A673 (cell line): Measurements from ENCODE around the gene THBD. TPM values are rescaled to one million over a fixed set of nuclear protein-coding genes. Genes with fewer than 3 reads are reported as not detected.

Experiments
- BruUV-seq: library from RNA; stranded (reverse); fragments of 400-500 nt; replicated peaks from 2 replicates; lab custom pipeline; 2021; lab: Mats Ljungman, UMichigan
- CTCF ChIA-PET: fragments of 300-600 bp; sonication (Branson Sonifier 250); formaldehyde crosslinking; loops from one replicate; lab custom pipeline; 2022; ENCODE audit warnings: antibody characterized with exemption; lab: Charles Lee
- POLR2A ChIA-PET: fragments of 300-600 bp; sonication (Branson Sonifier 250); formaldehyde crosslinking; loops from one replicate; lab custom pipeline; 2022; ENCODE audit warnings: antibody characterized with exemption; ENCODE audit not compliant: low non-redundant PET; lab: Charles Lee
- DNase-seq: peaks from one replicate; pipeline ENCODE4 v3.0.0-alpha.2; 2015; ENCODE audit warnings: low spot score
- H3K27ac ChIP-seq: fragments of 200-600 bp; sonication (generic); 2 replicates; pipeline ENCODE4 v1.5.1; 2016; ENCODE audit warnings: mixed run types, low read depth, mild to moderate bottlenecking, mixed read lengths, antibody characterized with exemption, low read length; ENCODE audit not compliant: poor library complexity, severe bottlenecking
- H3K27me3 ChIP-seq: fragments of 200-600 bp; sonication (generic); replicated peaks from 2 replicates; pipeline ENCODE4 v1.6.1; 2017; ENCODE audit warnings: mixed run types, low read depth, mild to moderate bottlenecking, mixed read lengths, antibody characterized with exemption, low read length; ENCODE audit not compliant: insufficient read depth, poor library complexity
- H3K36me3 ChIP-seq: fragments of 200-600 bp; sonication (generic); 2 replicates; pipeline ENCODE4 v1.6.1; 2016; ENCODE audit warnings: mixed run types, mild to moderate bottlenecking, mixed read lengths, antibody characterized with exemption, low read length; ENCODE audit not compliant: insufficient read depth, poor library complexity, severe bottlenecking
- H3K4me1 ChIP-seq: fragments of 200-600 bp; sonication (generic); 2 replicates; pipeline ENCODE4 v1.6.1; 2017; ENCODE audit warnings: mixed run types, mild to moderate bottlenecking, mixed read lengths, antibody characterized with exemption, low read length; ENCODE audit not compliant: insufficient read depth, poor library complexity, severe bottlenecking
- H3K4me3 ChIP-seq: fragments of 200-600 bp; sonication (generic); 2 replicates; pipeline ENCODE4 v1.5.1; 2016; ENCODE audit warnings: low read depth, mixed run types, mild to moderate bottlenecking, mixed read lengths, low read length; ENCODE audit not compliant: poor library complexity, severe bottlenecking
- H3K9me3 ChIP-seq: fragments of 200-600 bp; sonication (generic); 2 replicates; pipeline ENCODE4 v1.6.1; 2016; ENCODE audit warnings: mixed run types, low read depth, mild to moderate bottlenecking, mixed read lengths, antibody characterized with exemption, low read length; ENCODE audit not compliant: poor library complexity, severe bottlenecking
- EZH2 ChIP-seq: fragments of 200-600 bp; sonication (generic); IDR thresholded peaks from 2 replicates; pipeline ENCODE4 v1.6.1; 2017; ENCODE audit warnings: borderline replicate concordance, low read depth, mild to moderate bottlenecking, mixed read lengths, antibody characterized with exemption, low read length; ENCODE audit not compliant: poor library complexity, severe bottlenecking
- intact Hi-C: fragments of 100-400 bp; cut with micrococcal nuclease; formaldehyde crosslinking; loops from one replicate; pipeline ENCODE4 v1.10.0; 2022; ENCODE audit not compliant: unreplicated experiment
- total RNA-seq: library from RNA; stranded (reverse); gene quantifications from 2 replicates; pipeline ENCODE4 v1.2.3, GENCODE V29; 2021
- TF ChIP-seq, protein P1 (sequence below): fragments of 300-800, 200-600 bp; sonication (generic); conservative IDR thresholded peaks from 2 replicates; pipeline ENCODE4 v1.5.1; 2017; ENCODE audit warnings: low read depth, mild to moderate bottlenecking, antibody characterized with exemption, low read length, moderate library complexity, mixed read lengths

Gene THBD
- total RNA-seq, 1 experiment from 2014 or later = not detected

- H3K27me3 ChIP-seq = no peaks in the 10 kb centered on the region
- H3K27ac ChIP-seq = no peak overlapping the region
- no peak for TF ChIP-seq EZH2
- TF ChIP-seq, protein P1, sequence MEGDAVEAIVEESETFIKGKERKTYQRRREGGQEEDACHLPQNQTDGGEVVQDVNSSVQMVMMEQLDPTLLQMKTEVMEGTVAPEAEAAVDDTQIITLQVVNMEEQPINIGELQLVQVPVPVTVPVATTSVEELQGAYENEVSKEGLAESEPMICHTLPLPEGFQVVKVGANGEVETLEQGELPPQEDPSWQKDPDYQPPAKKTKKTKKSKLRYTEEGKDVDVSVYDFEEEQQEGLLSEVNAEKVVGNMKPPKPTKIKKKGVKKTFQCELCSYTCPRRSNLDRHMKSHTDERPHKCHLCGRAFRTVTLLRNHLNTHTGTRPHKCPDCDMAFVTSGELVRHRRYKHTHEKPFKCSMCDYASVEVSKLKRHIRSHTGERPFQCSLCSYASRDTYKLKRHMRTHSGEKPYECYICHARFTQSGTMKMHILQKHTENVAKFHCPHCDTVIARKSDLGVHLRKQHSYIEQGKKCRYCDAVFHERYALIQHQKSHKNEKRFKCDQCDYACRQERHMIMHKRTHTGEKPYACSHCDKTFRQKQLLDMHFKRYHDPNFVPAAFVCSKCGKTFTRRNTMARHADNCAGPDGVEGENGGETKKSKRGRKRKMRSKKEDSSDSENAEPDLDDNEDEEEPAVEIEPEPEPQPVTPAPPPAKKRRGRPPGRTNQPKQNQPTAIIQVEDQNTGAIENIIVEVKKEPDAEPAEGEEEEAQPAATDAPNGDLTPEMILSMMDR = no peak
- DNase-seq = no peak
- no peak overlapping the region for H3K4me3 ChIP-seq
- intact Hi-C loops = no loop called here
- no peaks in the 10 kb centered on the region for H3K36me3 ChIP-seq
- BruUV-seq = no TSS peak
- no peaks in the 10 kb centered on the region for H3K9me3 ChIP-seq
- ChIA-PET POLR2A (no interaction called here), CTCF (no interaction called here)
- no peaks in the 10 kb centered on the region for H3K4me1 ChIP-seq
Measured at GRCh38 chr20:23007462-23007861, 42.0 kb downstream of the THBD start.

- TF ChIP-seq EZH2 = no peak
- TF ChIP-seq, protein P1 = no peak
- intact Hi-C loops = no loop called here
- ChIA-PET POLR2A (no interaction called here), CTCF (no interaction called here)
- no peak overlapping the region for H3K27ac ChIP-seq
- H3K4me1 ChIP-seq = no peaks in the 10 kb centered on the region
- BruUV-seq = no TSS peak
- peaks cover 3% of the 10 kb centered on the region for H3K27me3 ChIP-seq
- no peak overlapping the region for H3K4me3 ChIP-seq
- no peak for DNase-seq
- no peaks in the 10 kb centered on the region for H3K36me3 ChIP-seq
- no peaks in the 10 kb centered on the region for H3K9me3 ChIP-seq
Measured at GRCh38 chr20:23005776-23006175, 43.7 kb downstream of the THBD start.

DNA sequence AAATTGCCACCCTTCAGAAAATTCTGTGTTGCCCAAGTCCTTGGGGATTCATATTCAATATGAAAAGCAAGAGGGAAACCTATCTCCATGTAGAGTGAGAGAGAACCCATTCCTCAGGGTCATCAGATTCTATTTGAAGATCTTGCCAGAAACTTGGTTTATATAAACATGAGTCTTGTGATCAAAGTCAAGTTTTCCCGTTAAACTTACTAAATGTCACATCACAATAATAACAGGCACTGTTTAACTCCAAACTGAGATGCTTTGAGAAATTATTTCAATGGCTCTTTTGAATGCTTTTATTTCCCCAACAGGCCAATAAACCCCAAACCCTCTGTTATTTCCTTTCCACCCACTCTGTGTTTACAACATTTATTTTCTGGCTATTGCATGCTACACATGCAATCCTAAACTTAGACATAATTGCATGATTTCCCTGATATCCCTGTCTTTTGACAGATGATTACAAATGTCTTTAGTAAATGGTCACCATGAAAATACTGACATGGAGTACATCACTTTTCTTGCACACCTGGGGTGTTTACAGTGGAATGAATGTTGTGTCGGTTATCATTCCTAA is 45.5 kb downstream of the THBD start:
- POLR2A ChIA-PET = no interaction called here
- intact Hi-C loops = no loop called here
- no peaks in the 10 kb centered on the region for H3K36me3 ChIP-seq
- CTCF ChIA-PET = no interaction called here
- peaks cover 3% of the 10 kb centered on the region for H3K27me3 ChIP-seq
- H3K4me3 ChIP-seq = no peak overlapping the region
- H3K9me3 ChIP-seq = no peaks in the 10 kb centered on the region
- H3K4me1 ChIP-seq = no peaks in the 10 kb centered on the region
- no TSS peak for BruUV-seq
- no peak overlapping the region for H3K27ac ChIP-seq
- TF ChIP-seq EZH2 = no peak
- TF ChIP-seq, protein P1 = no peak
- DNase-seq = no peak
